CD1c-positive myeloid dendritic cell (primary cell): ENCODE data around the gene TRAF7.
"Not testable (repeated sequence)": the region's sequence is repeated elsewhere in the genome, so short reads cannot be mapped to it uniquely, and the experiment has no call there.

Experiments used
- DNase-seq: peaks from one replicate; pipeline ENCODE4 v3.0.0-alpha.2; 2016; ENCODE audit errors: extremely low spot score

The TRAF7 gene

DNA sequence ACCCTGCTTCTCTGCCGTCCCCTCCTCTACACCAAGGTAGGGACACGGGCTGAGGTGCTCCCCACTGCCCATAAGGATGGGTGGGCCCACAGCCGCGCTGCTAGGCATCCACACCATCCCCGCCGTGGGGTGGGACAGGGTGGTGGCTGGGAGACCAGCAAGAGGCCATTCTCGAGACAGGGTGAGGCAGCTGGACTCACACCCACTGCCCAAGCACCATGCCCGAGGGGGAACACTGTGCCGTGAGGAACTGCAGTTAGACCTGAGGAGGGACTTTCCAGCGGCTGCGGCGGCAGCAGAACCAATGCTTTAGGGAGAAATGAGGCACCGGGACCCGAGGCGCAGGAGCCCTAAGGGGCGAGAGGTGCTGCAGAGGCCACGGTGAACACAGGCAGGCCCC, 33.2 kb upstream of the TRAF7 start:
- DNase-seq, result no peak

DNA sequence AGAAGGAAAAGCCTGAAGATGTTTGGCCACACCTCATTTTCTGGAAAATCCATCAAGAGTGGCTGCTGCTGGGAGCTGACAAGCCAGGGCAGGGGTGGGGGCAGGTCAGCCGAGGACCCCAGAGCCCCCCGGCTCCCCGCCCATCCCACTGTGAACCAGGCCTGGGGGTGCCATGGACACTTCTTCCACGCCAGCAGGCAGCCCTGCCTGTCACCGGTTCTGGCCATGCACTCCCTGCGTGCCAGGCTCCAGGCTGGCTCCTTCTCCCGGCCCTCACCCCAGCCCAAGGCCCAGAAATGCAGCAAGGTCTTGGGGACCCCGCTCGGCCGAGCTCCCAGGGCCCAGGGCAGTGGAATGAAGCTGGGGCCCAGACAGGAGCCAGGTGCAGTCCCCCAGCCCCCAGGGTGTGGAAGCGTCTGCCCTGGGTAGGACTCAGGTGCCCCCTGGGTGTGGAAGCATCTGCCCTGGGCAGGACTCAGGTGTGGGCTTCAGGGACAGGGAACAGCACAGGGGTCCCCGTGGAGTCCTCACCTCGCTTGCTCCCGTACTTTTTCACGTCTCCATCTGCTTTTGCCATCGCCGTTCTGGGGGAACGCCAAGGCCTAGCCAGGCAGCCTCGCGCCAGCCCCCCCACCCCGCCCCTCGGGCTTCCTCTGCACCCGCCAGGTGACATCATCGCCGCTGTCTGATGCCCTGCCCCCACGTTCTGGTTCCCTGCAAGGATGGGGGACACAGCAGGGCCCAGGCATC, 32.5 kb upstream of the TRAF7 start:
- DNase-seq, result not testable (repeated sequence)

- DNase-seq, result not testable (repeated sequence)
Observed at GRCh38 chr16:2123706-2124376, 31.7 kb upstream of the TRAF7 start.

- DNase-seq, result not testable (repeated sequence)
Observed at GRCh38 chr16:2124377-2124693, 31.2 kb upstream of the TRAF7 start.

DNA sequence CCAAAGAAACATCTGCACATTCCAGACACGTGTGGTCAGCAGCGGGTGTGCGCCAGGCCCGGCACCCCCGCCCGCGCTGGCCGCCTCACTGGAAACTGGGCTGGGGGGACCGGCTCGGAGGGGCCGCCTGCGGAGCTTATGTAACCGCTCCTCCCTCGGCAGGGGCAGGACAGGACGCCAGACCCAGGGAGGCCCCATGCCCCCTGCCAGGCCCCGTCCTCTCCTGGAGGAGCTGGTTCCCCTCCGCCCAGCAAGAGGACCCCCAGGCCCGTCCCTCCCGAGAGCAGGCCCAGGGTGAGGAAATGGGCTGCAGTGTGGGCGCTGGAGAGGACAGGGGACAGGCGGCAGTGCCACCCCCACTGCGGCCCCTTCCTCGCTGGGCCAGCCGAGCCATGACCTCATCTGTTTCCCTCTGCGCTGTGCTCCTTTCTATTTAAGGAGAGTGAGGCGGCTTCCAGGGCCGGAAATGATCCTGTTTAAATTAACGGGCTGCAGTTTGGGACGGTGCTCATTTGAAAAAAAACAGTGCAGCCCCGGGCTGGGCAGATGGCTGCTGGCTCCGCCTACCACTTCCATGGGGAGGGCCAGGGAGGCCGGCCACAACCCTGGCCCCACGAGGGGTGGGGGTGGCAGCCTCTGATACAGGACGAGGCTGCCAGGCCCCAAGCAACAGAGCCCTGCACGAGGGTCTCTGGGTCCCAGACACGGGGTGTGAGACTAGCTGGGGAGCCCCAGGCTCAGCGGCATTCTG, 30.7 kb upstream of the TRAF7 start:
- DNase-seq, result peak; percentile 56

GRCh38 chr16:2125609-2126008, 30.0 kb upstream of the TRAF7 start:
- DNase-seq, result not testable (repeated sequence)

DNA sequence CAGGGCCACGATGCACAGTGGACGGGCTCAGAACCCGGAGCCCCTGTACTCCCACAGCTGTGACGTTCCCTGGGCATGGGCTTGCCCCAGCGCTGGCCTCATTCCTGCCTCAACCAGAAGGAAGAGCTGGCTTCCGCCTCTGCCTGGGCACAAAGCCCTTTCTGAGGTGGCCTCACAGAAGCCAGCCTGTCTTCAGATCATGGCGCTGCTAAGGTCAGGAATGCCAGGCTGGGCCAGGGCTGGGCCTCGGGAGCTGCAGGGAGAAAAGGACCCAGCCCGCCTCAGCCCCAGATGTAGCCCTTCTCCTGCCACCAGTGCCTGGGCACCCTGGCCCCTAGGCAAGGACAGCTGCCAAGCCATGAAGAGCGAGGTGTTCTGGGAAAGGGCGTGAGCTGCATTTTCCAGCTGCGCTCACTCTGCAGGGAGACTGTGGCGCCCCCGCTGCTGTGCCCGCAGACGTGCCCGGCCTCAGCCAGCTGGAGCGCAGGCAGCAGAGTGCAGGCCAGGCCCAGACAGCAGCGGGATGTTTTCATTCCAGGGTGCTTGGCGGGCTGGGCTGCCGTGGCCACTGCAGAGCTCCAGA, 29.3 kb upstream of the TRAF7 start:
- not testable (repeated sequence) for DNase-seq

DNA sequence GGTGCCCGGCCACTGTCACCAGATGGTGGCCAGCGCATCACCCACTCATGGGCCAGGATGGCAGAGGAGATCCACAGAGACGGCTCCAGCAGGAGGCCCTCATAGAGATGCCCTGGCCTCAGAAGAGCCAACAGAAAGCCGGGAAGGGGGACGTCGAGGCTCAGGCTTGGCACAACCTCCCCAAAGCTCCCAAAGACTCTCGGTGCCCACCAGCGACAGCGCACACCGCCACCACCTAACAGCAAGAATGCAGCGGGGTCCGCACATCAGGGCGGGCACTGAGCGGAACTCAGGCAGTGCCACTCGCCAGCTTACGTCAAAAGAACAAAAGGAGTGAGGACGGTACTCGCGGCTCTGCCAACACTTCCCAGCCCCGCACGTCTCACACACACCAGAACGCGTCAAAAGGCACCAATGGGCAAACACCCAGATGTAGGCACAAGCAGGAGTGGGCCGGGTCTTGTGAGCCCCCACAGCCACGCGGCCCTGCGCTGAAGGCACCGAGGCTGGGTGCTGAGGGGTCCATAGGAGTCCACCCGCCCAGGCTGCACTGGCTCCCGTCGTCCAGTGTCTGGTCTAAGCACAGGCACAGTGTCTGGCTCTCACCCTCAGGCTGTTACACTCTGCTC, 28.5 kb upstream of the TRAF7 start:
- not testable (repeated sequence) for DNase-seq

GRCh38 chr16:2127630-2128280, 27.8 kb upstream of the TRAF7 start:
- peak; percentile 13 for DNase-seq

DNA sequence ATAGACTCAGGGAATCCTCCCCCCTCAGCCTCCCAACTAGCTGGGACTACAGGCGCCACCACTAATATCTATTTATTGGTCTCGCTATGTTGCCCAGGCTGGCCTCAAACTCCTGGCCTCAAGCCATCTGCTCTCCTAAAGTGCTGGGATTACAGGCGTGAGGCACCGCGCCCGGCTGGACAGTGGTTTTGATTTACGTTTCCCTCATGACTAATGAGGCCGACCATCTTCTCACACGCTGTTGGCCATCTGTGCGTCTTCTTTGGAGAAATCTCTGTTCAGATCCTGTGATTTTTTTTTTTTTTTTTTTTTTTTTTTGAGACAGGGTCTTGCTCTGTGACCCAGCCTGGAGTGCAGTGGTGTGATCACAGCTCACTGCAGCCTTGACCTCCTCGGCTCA, 26.3 kb upstream of the TRAF7 start:
- DNase-seq, result not testable (repeated sequence)

DNA sequence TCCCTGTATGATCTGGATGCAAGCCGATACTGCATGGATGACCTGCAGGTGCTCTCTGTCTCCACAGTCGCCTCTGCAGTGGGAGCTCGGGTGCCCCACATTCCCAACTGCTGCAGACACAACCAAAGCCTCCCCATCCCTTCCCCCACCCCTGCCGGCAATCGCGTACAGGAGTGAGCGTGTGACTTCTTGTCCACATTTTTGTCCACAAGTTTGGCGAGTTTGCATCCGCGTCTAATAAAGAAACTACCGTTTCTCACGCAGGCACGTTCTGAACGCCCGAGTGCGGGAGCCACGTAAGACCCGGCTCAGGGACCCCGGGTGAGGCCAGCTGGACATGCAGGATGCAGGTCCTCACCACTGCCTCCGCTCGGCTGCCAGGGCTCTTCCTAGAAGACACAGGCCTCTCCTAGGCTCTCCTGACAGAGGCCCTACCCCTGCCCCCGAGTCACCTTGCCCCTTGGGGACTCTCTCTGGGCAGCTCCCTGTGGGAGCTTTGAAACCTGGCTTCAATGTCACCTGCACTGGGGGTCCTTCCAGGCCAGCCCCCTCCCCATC, 25.6 kb upstream of the TRAF7 start:
- DNase-seq, result not testable (repeated sequence)

DNA sequence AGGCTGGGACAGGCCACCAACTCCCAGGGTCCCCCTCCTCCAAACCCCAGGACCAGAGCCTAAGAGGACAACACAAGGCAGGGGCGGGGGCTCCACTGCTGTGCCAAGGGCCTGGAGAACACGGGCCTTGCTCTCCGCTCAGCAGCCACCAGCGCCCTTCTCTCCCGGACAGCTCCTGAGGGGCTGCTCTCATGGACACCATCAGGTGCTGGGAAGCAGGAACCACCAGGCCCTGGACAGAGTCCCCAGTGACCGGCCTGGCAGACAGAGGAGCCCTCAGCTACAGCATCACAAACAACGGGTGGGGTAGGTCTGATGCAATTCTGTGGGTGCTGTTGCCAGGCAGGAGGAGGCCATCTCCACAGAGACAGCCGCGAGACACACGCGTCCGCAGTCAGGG, 21.8 kb upstream of the TRAF7 start:
- not testable (repeated sequence) for DNase-seq

DNA sequence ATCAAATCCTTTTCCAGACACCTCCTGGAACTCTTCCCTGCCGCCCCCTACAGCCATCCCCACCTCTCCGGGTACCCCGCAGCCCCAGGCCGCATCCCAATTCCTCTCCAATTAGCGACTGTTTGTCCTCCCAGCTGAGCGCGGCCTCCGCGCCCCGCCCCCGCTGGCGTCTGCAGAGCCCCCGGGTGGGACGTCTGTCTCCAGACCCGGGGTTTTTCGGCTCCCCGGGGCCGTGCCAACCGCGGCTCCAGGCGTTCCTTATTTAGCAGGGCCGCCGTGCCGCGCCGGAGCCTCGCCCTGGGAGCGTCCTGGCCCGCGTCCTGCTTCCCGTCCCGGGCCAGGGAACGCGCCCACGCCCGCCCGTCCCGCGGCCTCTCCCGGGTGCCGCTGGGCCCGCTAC, 20.5 kb upstream of the TRAF7 start:
- DNase-seq, result peak; percentile 33

DNA sequence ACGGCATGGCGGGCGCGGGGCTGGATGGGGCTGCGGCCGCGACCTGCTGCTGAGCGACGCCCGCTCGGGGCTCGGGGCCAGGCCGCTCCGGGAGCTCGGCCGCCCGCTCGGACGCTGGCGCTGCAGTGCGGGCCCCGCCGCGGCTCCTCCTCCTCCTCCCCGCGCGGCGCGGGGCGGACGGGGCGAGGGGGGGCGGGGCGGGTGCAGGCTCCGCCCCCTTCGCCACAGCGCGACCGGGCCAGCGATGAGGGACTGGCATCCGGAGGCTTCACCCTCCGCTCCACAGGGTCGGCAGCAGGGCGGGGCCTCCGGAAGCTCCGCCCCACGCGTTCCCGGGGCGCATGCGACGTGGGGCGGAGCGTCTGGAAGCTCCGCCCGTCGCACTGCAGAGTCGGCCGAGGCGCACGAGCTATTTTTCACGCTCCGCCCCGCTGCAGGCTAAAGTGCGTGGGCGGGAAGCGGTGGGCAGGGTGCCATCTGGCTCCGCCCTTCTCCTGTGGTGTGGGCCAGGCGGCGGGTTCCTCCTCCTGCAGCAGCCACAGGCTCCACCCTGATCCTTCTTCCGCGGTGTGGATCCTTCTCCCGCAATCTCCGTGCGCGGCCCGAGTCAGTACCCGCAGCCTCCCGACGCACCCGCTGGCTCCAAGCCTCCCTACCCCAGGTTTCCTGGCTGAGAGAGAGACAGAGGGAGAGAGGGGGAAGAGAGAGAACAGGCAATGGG, 19.7 kb upstream of the TRAF7 start, which contains the start of gene PKD1:
Gene PKD1, minus strand, starts transcription at position 129 of the 721 bp plus-strand sequence. CDS start 209 bp downstream, outside the sequence.
- DNase-seq, result peak; percentile 94

DNA sequence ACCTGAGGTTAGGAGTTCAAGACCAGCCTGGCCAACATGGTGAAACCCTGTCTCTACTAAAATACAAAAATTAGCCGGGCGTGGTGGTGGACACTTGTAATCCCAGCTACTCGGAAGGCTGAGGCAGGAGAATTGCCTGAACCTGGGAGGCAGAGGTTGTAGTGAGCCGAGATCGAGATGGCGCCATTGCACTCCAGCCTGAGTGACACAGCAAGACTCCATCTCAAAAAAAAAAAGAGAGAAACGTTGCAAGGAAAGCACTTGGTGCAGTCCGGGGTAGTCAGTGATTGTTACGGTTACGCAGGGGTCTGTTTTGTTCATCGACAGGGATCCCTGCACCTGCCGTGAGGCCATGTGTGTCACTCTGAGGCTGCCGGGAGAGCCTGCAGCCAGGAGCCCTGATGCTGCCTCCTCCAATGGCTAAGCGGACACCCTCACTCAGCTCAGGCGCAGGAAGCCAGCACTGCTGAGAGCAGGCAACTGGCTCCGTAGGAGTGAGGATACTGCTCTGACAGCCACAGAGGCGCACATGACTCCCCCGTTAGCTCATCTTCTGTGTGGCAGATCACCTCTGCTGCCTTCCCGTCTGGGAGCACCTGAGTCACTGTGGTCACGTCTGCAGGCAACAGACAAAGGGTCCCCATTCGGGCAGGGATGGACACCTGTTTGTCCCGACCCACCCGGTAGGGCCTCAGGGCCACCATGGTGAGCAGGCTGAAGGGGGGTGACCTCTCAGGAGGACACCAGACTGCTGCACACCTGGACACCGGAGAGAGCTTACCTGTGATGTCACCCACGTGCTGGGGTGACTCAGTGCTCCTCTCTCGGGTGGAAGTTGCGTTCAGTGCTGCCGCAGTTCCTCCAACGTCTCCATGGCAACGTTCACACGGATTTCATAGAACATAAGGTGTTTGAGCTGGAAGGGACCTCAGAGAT, 12.4 kb upstream of the TRAF7 start:
- DNase-seq, result no peak

DNA sequence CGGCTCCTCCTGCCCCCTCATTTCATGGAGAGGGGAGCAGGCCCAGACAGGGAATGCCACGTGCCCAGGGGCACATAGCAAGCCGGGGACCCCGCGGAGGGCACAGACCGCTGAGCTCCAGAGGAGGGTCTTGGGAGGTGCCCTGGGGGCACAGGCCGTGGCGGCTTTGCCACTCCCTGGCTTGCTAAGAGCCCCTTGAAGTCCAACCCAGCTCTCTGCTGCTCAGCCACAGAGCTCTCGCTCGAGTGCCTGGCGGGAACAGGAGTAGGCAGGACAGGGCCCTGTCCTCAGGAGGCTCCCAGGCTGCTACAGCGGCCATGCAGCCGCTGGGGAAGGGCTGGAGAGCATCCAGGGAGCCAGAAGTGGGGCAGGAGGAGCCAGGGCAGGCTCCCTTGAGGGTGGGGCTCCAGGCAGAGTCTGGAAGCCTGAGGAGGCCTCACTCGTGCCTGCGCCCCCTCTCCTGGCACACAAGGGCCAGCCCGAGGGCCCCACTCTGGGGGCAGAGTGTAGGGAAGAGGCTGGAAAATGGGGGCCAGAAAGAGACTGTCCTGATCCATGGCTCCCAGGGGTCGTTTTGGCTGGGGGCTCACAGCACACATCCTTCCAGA, 11.6 kb upstream of the TRAF7 start:
- DNase-seq, result no peak

DNA sequence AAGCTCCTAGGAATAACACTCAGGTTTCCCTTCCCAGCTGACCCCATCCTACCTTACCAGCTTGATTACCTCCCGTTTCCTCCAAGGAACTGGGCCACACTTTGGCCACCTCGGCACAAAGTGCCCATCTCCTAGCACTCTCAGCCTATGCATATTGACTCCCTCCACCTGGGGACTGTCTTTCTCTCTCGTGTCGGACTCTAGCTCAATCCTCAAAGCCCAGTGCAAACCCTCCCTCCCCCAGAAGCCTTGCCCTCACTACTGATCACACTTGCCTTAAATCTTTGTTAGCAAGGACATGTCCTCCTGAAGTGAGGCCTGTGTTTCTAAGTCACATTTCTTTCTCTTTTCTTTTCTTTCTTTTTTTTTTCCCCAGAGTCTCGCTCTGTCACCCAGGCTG, 9.7 kb upstream of the TRAF7 start:
- DNase-seq, result no peak

GRCh38 chr16:2147378-2147777, 8.2 kb upstream of the TRAF7 start:
- DNase-seq, result no peak
